GM21381 (cell line): Measurements from ENCODE around the gene MED23.

Experiments
- ATAC-seq: cut with Tn5 transposase; IDR thresholded peaks from one replicate; pipeline ENCODE4 v1.9.1; 2021; ENCODE audit warnings: mild to moderate bottlenecking, moderate library complexity; ENCODE audit not compliant: unreplicated experiment

MED23 gene

GRCh38 chr6:131627724-131628682 is at the start of gene MED23:
Gene MED23 (minus strand): TSS chr6:131628242. CDS start chr6:131628049, 193 bp downstream.
- peak; percentile 98 for ATAC-seq

GRCh38 chr6:131673184-131673583 is 45.1 kb upstream of the MED23 start:
- ATAC-seq: no peak

GRCh38 chr6:131669891-131670290 is 41.8 kb upstream of the MED23 start:
- ATAC-seq: no peak

- no peak for ATAC-seq
Measured at GRCh38 chr6:131663578-131664165, 35.6 kb upstream of the MED23 start.

GRCh38 chr6:131660195-131660594 is 32.2 kb upstream of the MED23 start:
- ATAC-seq: no peak

GRCh38 chr6:131658287-131658686 is 30.2 kb upstream of the MED23 start:
- no peak for ATAC-seq

- no peak for ATAC-seq
Measured at GRCh38 chr6:131657630-131658111, 29.6 kb upstream of the MED23 start.

GRCh38 chr6:131657222-131657621 is 29.2 kb upstream of the MED23 start:
- ATAC-seq: no peak

- ATAC-seq: no peak
Measured at GRCh38 chr6:131656667-131657066, 28.6 kb upstream of the MED23 start.

- ATAC-seq: no peak
Measured at GRCh38 chr6:131655951-131656350, 27.9 kb upstream of the MED23 start.

GRCh38 chr6:131655387-131655786 is 27.3 kb upstream of the MED23 start:
- ATAC-seq: no peak

GRCh38 chr6:131654326-131654725 is 26.3 kb upstream of the MED23 start:
- no peak for ATAC-seq

- no peak for ATAC-seq
Measured at GRCh38 chr6:131652472-131652871, 24.4 kb upstream of the MED23 start.

GRCh38 chr6:131651782-131652181 is 23.7 kb upstream of the MED23 start:
- no peak for ATAC-seq

- no peak for ATAC-seq
Measured at GRCh38 chr6:131646249-131646670, 18.2 kb upstream of the MED23 start.

- no peak for ATAC-seq
Measured at GRCh38 chr6:131645846-131646245, 17.8 kb upstream of the MED23 start.

GRCh38 chr6:131644921-131645320 is 16.9 kb upstream of the MED23 start:
- no peak for ATAC-seq

GRCh38 chr6:131643855-131644460 is 15.9 kb upstream of the MED23 start:
- ATAC-seq: no peak

- no peak for ATAC-seq
Measured at GRCh38 chr6:131642987-131643611, 15.1 kb upstream of the MED23 start.

- ATAC-seq: no peak
Measured at GRCh38 chr6:131642565-131642964, 14.5 kb upstream of the MED23 start.

- no peak for ATAC-seq
Measured at GRCh38 chr6:131641554-131641953, 13.5 kb upstream of the MED23 start.
